CD14-positive monocyte (primary cell): Measurements from ENCODE around the gene DPYD. TPM values are rescaled to one million over a fixed set of nuclear protein-coding genes. Genes with fewer than 3 reads are reported as not detected.

Source experiments
- DNase-seq, 3 donors: peaks; one replicate each; pipeline ENCODE4 v3.0.0-alpha.2; 2011 to 2022
- H2AFZ ChIP-seq: 2 replicates; pipeline ENCODE4 v1.6.0; 2012; ENCODE audit warnings: mild to moderate bottlenecking, low read depth, low read length, inconsistent platforms; ENCODE audit not compliant: insufficient read depth, poor library complexity, severe bottlenecking
- H3K27ac ChIP-seq, 2 donors: 1 replicate in 1 of 2; 2 replicates in 1 of 2; pipeline ENCODE4 v1.5.1; 2012 to 2013; ENCODE audit warnings: low read length in 2 of 2, control low read depth in 1 of 2, inconsistent platforms in 1 of 2, low read depth in 1 of 2, mild to moderate bottlenecking in 1 of 2
- H3K27me3 ChIP-seq, 2 donors: one replicate each; pipeline versions ENCODE4 v1.6.0 to v1.6.1; 2011 to 2013; ENCODE audit warnings: low read length in 2 of 2; ENCODE audit not compliant: control insufficient read depth in 2 of 2, insufficient read depth in 2 of 2
- H3K36me3 ChIP-seq, 2 donors: replicated peaks in 1 of 2; 1 replicate in 1 of 2; 2 replicates in 1 of 2; pipeline versions ENCODE4 v1.5.1 to v1.6.1; 2012 to 2013; ENCODE audit warnings: low read length in 2 of 2, control low read depth in 1 of 2, inconsistent platforms in 1 of 2, mild to moderate bottlenecking in 1 of 2; ENCODE audit not compliant: insufficient read depth in 2 of 2, control insufficient read depth in 1 of 2
- H3K4me1 ChIP-seq, 2 donors: 1 replicate in 1 of 2; 2 replicates in 1 of 2; pipeline versions ENCODE4 v1.5.1 to v1.6.1; 2012 to 2013; ENCODE audit warnings: low read length in 2 of 2, control low read depth in 1 of 2, inconsistent platforms in 1 of 2, mild to moderate bottlenecking in 1 of 2, moderate library complexity in 1 of 2; ENCODE audit not compliant: insufficient read depth in 2 of 2, control insufficient read depth in 1 of 2
- H3K4me2 ChIP-seq: replicated peaks from 2 replicates; pipeline ENCODE3; 2012; ENCODE audit warnings: low read length, moderate library complexity, mild to moderate bottlenecking; ENCODE audit not compliant: poor library complexity, severe bottlenecking; ENCODE audit errors: extremely low read depth
- H3K4me3 ChIP-seq, 3 experiments: fragments of 200-600 bp in 1 of 3; sonication (generic) in 1 of 3; replicated peaks in 1 of 3; 1 replicate in 2 of 3; 2 replicates in 1 of 3; pipeline ENCODE4 v1.5.1; 2011 to 2013; ENCODE audit warnings: low read length in 3 of 3, mild to moderate bottlenecking in 3 of 3, control low read depth in 2 of 3, low read depth in 2 of 3, inconsistent platforms in 1 of 3, moderate library complexity in 1 of 3
- H3K79me2 ChIP-seq: 2 replicates; pipeline ENCODE4 v1.6.0; 2012; ENCODE audit warnings: mild to moderate bottlenecking, control low read depth, inconsistent platforms, low read length, moderate library complexity; ENCODE audit not compliant: insufficient read depth
- H3K9ac ChIP-seq: 2 replicates; pipeline ENCODE4 v1.6.0; 2017; ENCODE audit warnings: low read length, mild to moderate bottlenecking; ENCODE audit not compliant: insufficient read depth, poor library complexity, severe bottlenecking
- H3K9me3 ChIP-seq, 2 donors: replicated peaks in 1 of 2; 1 replicate in 1 of 2; 2 replicates in 1 of 2; pipeline versions ENCODE4 v1.5.1 to v1.6.1; 2012 to 2013; ENCODE audit warnings: low read length in 2 of 2, control low read depth in 1 of 2; ENCODE audit not compliant: control insufficient read depth in 1 of 2, insufficient read depth in 1 of 2
- H4K20me1 ChIP-seq: 2 replicates; pipeline ENCODE4 v1.6.0; 2012; ENCODE audit warnings: mild to moderate bottlenecking, low read length, control low read depth, moderate library complexity; ENCODE audit not compliant: insufficient read depth
- H3K27ac Mint-ChIP-seq, 7 donors: one replicate each; pipeline ENCODE4 v1.8.0; 2020; ENCODE audit warnings: mild to moderate bottlenecking in 7 of 7, mixed read lengths in 7 of 7, moderate library complexity in 6 of 7, inconsistent platforms in 2 of 7
- H3K27me3 Mint-ChIP-seq, 3 donors: one replicate each; pipeline ENCODE4 v1.8.0; 2021 to 2022; ENCODE audit warnings: low read depth in 3 of 3, mild to moderate bottlenecking in 3 of 3, mixed read lengths in 3 of 3, moderate library complexity in 3 of 3, inconsistent platforms in 1 of 3
- H3K36me3 Mint-ChIP-seq, 2 donors: one replicate each; pipeline ENCODE4 v1.8.0; 2020; ENCODE audit warnings: mixed read lengths in 2 of 2, inconsistent platforms in 1 of 2, mild to moderate bottlenecking in 1 of 2
- H3K4me1 Mint-ChIP-seq: one replicate; pipeline ENCODE4 v1.8.0; 2020; ENCODE audit warnings: mild to moderate bottlenecking, mixed read lengths
- H3K4me3 Mint-ChIP-seq, 2 donors: one replicate each; pipeline ENCODE4 v1.8.0; 2020; ENCODE audit warnings: mild to moderate bottlenecking in 2 of 2, mixed read lengths in 2 of 2, moderate library complexity in 1 of 2
- H3K9me3 Mint-ChIP-seq, 7 donors: one replicate each; pipeline ENCODE4 v1.8.0; 2020 to 2022; ENCODE audit warnings: mixed read lengths in 7 of 7, mild to moderate bottlenecking in 6 of 7, moderate library complexity in 6 of 7, inconsistent platforms in 2 of 7
- WGBS: methylation state at CpG from one replicate; pipeline ENCODE4 v1.1.5; 2013; ENCODE audit warnings: missing lambda C conversion rate; ENCODE audit not compliant: insufficient coverage; 5-methylcytosine and 5-hydroxymethylcytosine counted together
- intact Hi-C, 2 donors: fragments of 100-400 bp; cut with micrococcal nuclease; formaldehyde crosslinking; loops; one replicate each; pipeline versions ENCODE4 v1.15.0 to v1.15.1; 2023
- polyA plus RNA-seq, 3 donors: library from polyadenylated mRNA; depleted of rRNA in 1 of 3; unstranded in 2 of 3; stranded (reverse) in 1 of 3; fragments of 300-500 nt in 2 of 3; fragments of >200 nt in 1 of 3; fragmentation: Illumina TruSeq in 2 of 3; gene quantifications; 1 replicate in 2 of 3; 2 replicates in 1 of 3; pipeline ENCODE4 v1.2.3, GENCODE V29; 2012 to 2021
- TF ChIP-seq, protein P1 (sequence below): fragments of 200-600 bp; IDR thresholded peaks from one replicate; pipeline ENCODE4 v1.8.0; 2022; ENCODE audit warnings: antibody characterized with exemption, mild to moderate bottlenecking

The DPYD gene
- polyA plus RNA-seq, 3 donors, result 87.6 to 171 (median 144) TPM

DNA sequence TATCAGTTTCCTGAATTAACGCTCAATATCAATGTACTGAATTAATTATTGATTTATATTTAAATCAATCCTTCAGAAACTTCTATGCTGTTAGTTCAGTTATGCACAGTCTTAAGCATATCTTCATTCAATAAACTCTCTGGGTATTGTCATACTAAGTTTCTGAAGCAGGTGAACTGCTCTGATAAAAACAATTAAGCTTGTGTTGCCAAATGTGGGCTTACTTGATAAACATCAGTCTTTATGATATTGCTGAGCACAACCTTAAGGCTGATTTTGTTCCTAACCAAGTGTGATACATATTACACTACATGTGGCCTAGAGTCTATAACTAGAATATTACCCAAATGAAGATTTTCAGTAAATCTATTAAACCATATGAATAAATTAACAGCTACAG, 67.6 kb downstream of the DPYD start:
- no CpG with 5 or more reads among the region's 1 CpG for WGBS
- H3K27ac Mint-ChIP-seq, result peak overlapping the region in 1 of 7 donors; percentile 67
- TF ChIP-seq, protein P1, sequence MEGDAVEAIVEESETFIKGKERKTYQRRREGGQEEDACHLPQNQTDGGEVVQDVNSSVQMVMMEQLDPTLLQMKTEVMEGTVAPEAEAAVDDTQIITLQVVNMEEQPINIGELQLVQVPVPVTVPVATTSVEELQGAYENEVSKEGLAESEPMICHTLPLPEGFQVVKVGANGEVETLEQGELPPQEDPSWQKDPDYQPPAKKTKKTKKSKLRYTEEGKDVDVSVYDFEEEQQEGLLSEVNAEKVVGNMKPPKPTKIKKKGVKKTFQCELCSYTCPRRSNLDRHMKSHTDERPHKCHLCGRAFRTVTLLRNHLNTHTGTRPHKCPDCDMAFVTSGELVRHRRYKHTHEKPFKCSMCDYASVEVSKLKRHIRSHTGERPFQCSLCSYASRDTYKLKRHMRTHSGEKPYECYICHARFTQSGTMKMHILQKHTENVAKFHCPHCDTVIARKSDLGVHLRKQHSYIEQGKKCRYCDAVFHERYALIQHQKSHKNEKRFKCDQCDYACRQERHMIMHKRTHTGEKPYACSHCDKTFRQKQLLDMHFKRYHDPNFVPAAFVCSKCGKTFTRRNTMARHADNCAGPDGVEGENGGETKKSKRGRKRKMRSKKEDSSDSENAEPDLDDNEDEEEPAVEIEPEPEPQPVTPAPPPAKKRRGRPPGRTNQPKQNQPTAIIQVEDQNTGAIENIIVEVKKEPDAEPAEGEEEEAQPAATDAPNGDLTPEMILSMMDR, result no peak

DNA sequence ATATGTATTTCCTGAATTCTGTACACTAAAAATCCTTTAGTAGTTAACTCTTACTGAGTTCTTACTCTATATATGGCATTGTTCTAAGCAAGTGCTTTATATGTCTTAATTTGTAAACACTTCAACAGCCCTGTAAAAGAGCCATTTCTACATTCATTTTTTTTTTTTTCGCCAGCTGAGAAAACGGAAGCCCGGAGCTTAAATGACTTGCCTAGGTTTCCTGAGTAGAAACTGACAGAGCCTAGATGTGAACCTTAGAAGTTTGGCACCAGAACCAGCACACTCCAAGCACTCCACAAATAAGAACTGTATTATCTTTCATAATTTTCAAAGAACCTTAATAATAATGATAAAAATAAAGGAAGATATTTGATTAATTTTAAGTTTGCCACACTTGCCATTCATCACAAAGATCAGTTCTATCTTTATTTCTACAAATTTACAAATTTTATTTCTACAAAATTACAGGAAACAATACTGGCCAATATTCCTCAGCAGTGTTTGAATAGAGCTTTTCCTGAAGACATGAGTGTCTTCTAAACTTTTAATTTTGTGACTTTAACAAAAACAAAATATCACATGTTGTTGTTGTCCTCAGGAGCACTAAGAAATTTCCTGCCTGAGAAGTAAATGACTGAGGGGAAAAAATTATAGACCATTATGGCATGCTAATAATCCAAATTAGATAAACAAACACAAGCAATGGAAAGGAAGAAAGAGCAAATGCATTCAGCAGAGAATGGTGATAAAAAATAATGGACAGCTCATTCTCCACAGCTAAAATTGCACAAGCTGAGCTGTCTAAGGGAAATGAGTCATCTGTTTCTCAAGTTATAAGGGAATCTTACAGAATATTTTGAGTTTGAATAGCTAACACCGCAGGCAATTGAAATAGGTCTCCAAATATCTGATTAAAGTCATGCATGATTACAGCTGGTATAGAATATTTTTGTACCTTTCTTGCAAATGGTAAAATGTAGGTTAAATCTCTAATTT, 71.2 kb downstream of the DPYD start:
- Mint-ChIP-seq H3K27me3 (peaks cover 0 to 4% (median 2%) of the 10 kb centered on the region in 3 donors), H3K27ac (peak overlapping the region; percentile 90 to 95 (median 94)), H3K36me3 (peaks cover 19 to 24% of the 10 kb centered on the region in 2 donors), H3K4me3 (peak overlapping the region; percentile 49 to 88), H3K9me3 (peaks cover 0 to 3% (median 0%) of the 10 kb centered on the region in 7 donors), H3K4me1 (peaks cover 46% of the 10 kb centered on the region)
- Histone ChIP-seq H3K36me3 (peaks cover 11 to 19% of the 10 kb centered on the region in 2 donors), H3K27me3 (no peaks in the 10 kb centered on the region), H2AFZ (no peak overlapping the region), H3K4me2 (peak overlapping the region; percentile 79), H3K79me2 (peaks cover 88% of the 10 kb centered on the region), H3K9me3 (no peaks in the 10 kb centered on the region), H4K20me1 (peaks cover 36% of the 10 kb centered on the region), H3K9ac (no peak overlapping the region), H3K4me3 (peak overlapping the region; percentile 14 to 71 (median 27)), H3K4me1 (peaks cover 28 to 52% of the 10 kb centered on the region in 2 donors), H3K27ac (peak overlapping the region in 1 of 2 donors; percentile 85)
- intact Hi-C loops, result loop anchor here (5.0 to 10.0 kb wide), 2 partner anchors 55 to 58 kb away; no protein-coding TSS in a partner anchor
- DNase-seq, result peak; percentile 66 to 94 (median 87)
- no CpG with 5 or more reads among the region's 4 CpGs for WGBS
- TF ChIP-seq, protein P1, result no peak

More for the DNA sequence above, 67.6 kb downstream of the DPYD start:
- Histone ChIP-seq H3K27me3 (no peaks in the 10 kb centered on the region), H3K27ac (peak overlapping the region in 1 of 2 donors; percentile 7), H3K9ac (no peak overlapping the region), H3K4me3 (no peak overlapping the region), H3K9me3 (no peaks in the 10 kb centered on the region), H3K36me3 (peaks cover 21 to 34% of the 10 kb centered on the region in 2 donors), H3K79me2 (peaks cover 91% of the 10 kb centered on the region), H3K4me2 (no peak overlapping the region), H4K20me1 (peaks cover 53% of the 10 kb centered on the region), H3K4me1 (peaks cover 19 to 38% of the 10 kb centered on the region in 2 donors), H2AFZ (no peak overlapping the region)
- Mint-ChIP-seq H3K9me3 (no peaks in the 10 kb centered on the region), H3K36me3 (peaks cover 28 to 30% of the 10 kb centered on the region in 2 donors), H3K4me1 (peaks cover 46% of the 10 kb centered on the region), H3K27me3 (peaks cover 0 to 2% (median 2%) of the 10 kb centered on the region in 3 donors), H3K4me3 (no peak overlapping the region)
- intact Hi-C loops, result loop anchor here (5.0 to 10.0 kb wide), 2 partner anchors 52 to 54 kb away; no protein-coding TSS in a partner anchor
- no peak for DNase-seq
